H9 (cell line): ENCODE measurements around the gene RRP12. TPM values are rescaled to one million over a fixed set of nuclear protein-coding genes. Genes with fewer than 3 reads are reported as not detected.

ENCODE experiments used
- DNase-seq: peaks from one replicate; pipeline ENCODE4 v3.0.0-alpha.2; 2017
- H2AFZ ChIP-seq: one replicate; pipeline ENCODE4 v1.6.1; 2013; ENCODE audit warnings: mild to moderate bottlenecking, low read length, control low read depth, moderate library complexity
- H2AK5ac ChIP-seq: 2 replicates; pipeline ENCODE4 v1.6.1; 2013; ENCODE audit warnings: low read length, control low read depth, mixed read lengths; ENCODE audit not compliant: insufficient read length
- H2BK120ac ChIP-seq: one replicate; pipeline ENCODE4 v1.6.1; 2013; ENCODE audit warnings: low read depth, mild to moderate bottlenecking, low read length, control low read depth, inconsistent platforms; ENCODE audit not compliant: poor library complexity, severe bottlenecking
- H2BK12ac ChIP-seq: 2 replicates; pipeline ENCODE4 v1.6.1; 2013; ENCODE audit warnings: low read length, control low read depth, mixed read lengths, low read depth; ENCODE audit not compliant: insufficient read length
- H2BK15ac ChIP-seq: 2 replicates; pipeline ENCODE4 v1.6.1; 2013; ENCODE audit warnings: low read depth, low read length, control low read depth
- H2BK20ac ChIP-seq: one replicate; pipeline ENCODE4 v1.6.1; 2013; ENCODE audit warnings: low read depth, mild to moderate bottlenecking, low read length, control low read depth, inconsistent platforms; ENCODE audit not compliant: poor library complexity, severe bottlenecking
- H2BK5ac ChIP-seq: 2 replicates; pipeline ENCODE4 v1.6.1; 2013; ENCODE audit warnings: low read length, control low read depth, mixed read lengths; ENCODE audit not compliant: insufficient read length
- H3K14ac ChIP-seq: 2 replicates; pipeline ENCODE4 v1.6.1; 2013; ENCODE audit warnings: low read length, control low read depth; ENCODE audit not compliant: insufficient read depth
- H3K18ac ChIP-seq: 2 replicates; pipeline ENCODE4 v1.6.1; 2013; ENCODE audit warnings: low read depth, mild to moderate bottlenecking, mixed read lengths, low read length, control low read depth; ENCODE audit not compliant: insufficient read length
- H3K23ac ChIP-seq: 2 replicates; pipeline ENCODE4 v1.6.1; 2013; ENCODE audit warnings: low read length, control low read depth, mixed read lengths, low read depth; ENCODE audit not compliant: insufficient read length
- H3K23me2 ChIP-seq: 2 replicates; pipeline ENCODE4 v1.6.1; 2013; ENCODE audit warnings: low read depth, mild to moderate bottlenecking, mixed read lengths, low read length, control low read depth; ENCODE audit not compliant: insufficient read length, poor library complexity, severe bottlenecking
- H3K27ac ChIP-seq: 2 replicates; pipeline ENCODE4 v1.5.1; 2013; ENCODE audit warnings: low read length, control low read depth, mixed read lengths, low read depth; ENCODE audit not compliant: insufficient read length
- H3K27me3 ChIP-seq: 2 replicates; pipeline ENCODE4 v1.6.1; 2013; ENCODE audit warnings: low read length, control low read depth, inconsistent platforms; ENCODE audit not compliant: insufficient read depth
- H3K4ac ChIP-seq: 2 replicates; pipeline ENCODE4 v1.6.1; 2013; ENCODE audit warnings: low read depth, mild to moderate bottlenecking, control low read depth, inconsistent platforms, low read length, moderate library complexity
- H3K4me1 ChIP-seq: 2 replicates; pipeline ENCODE4 v1.6.1; 2013; ENCODE audit warnings: low read length, control low read depth, inconsistent platforms; ENCODE audit not compliant: insufficient read depth
- H3K4me2 ChIP-seq: 2 replicates; pipeline ENCODE4 v1.6.1; 2013; ENCODE audit warnings: low read length, control low read depth, mixed read lengths; ENCODE audit not compliant: insufficient read length, insufficient read depth
- H3K56ac ChIP-seq: 2 replicates; pipeline ENCODE4 v1.6.1; 2013; ENCODE audit warnings: low read depth, mild to moderate bottlenecking, mixed read lengths, low read length, control low read depth; ENCODE audit not compliant: insufficient read length
- H3K79me1 ChIP-seq: 2 replicates; pipeline ENCODE4 v1.6.1; 2013; ENCODE audit warnings: low read depth, mild to moderate bottlenecking, moderate library complexity, low read length, control low read depth, inconsistent platforms; ENCODE audit not compliant: insufficient read depth, poor library complexity, severe bottlenecking
- H3K79me2 ChIP-seq: 2 replicates; pipeline ENCODE4 v1.6.1; 2013; ENCODE audit warnings: low read length, control low read depth, inconsistent platforms; ENCODE audit not compliant: insufficient read depth
- H3K9ac ChIP-seq: 2 replicates; pipeline ENCODE4 v1.6.1; 2013; ENCODE audit warnings: low read length, control low read depth, mixed read lengths; ENCODE audit not compliant: insufficient read length; ENCODE audit errors: extremely low read depth
- H3K9me3 ChIP-seq: one replicate; pipeline ENCODE4 v1.6.1; 2013; ENCODE audit warnings: low read depth, low read length, inconsistent platforms; ENCODE audit not compliant: control insufficient read depth
- H3T11ph ChIP-seq: one replicate; pipeline ENCODE4 v1.6.1; 2013; ENCODE audit warnings: mild to moderate bottlenecking, low read length, control low read depth, inconsistent platforms
- H4K20me1 ChIP-seq: one replicate; pipeline ENCODE4 v1.6.1; 2013; ENCODE audit not compliant: control insufficient read depth, insufficient read length, insufficient read depth
- H4K5ac ChIP-seq: 2 replicates; pipeline ENCODE4 v1.6.1; 2013; ENCODE audit warnings: low read depth, mild to moderate bottlenecking, mixed read lengths, low read length, control low read depth; ENCODE audit not compliant: insufficient read length
- H4K8ac ChIP-seq: replicated peaks from 2 replicates; pipeline ENCODE4 v1.6.1; 2013; ENCODE audit warnings: low read length, control low read depth, mixed read lengths, low read depth; ENCODE audit not compliant: insufficient read length
- H4K91ac ChIP-seq: 2 replicates; pipeline ENCODE4 v1.6.1; 2013; ENCODE audit warnings: low read depth, mild to moderate bottlenecking, moderate library complexity, mixed read lengths, low read length, control low read depth; ENCODE audit not compliant: insufficient read length
- H3K27ac Mint-ChIP-seq, 3 experiments: 2 replicates in 2 of 3; 3 replicates in 1 of 3; pipeline ENCODE4 v1.8.0; 2020 to 2021; ENCODE audit warnings: mixed read lengths in 3 of 3, mild to moderate bottlenecking in 1 of 3, moderate library complexity in 1 of 3
- H3K27me3 Mint-ChIP-seq: 2 replicates; pipeline ENCODE4 v1.8.0; 2021; ENCODE audit warnings: low read depth, mild to moderate bottlenecking, moderate library complexity, mixed read lengths
- H3K36me3 Mint-ChIP-seq, 3 experiments: 2 replicates in 2 of 3; 3 replicates in 1 of 3; pipeline ENCODE4 v1.8.0; 2020 to 2021; ENCODE audit warnings: low read depth in 3 of 3, mixed read lengths in 3 of 3; ENCODE audit not compliant: insufficient read depth in 1 of 3
- H3K4me1 Mint-ChIP-seq, 2 experiments: 2 replicates each; pipeline ENCODE4 v1.8.0; 2020; ENCODE audit warnings: mixed read lengths in 2 of 2
- H3K4me3 Mint-ChIP-seq, 2 experiments: 2 replicates in 1 of 2; 3 replicates in 1 of 2; pipeline ENCODE4 v1.8.0; 2020 to 2021; ENCODE audit warnings: mild to moderate bottlenecking in 2 of 2, mixed read lengths in 2 of 2, moderate library complexity in 1 of 2
- H3K9me3 Mint-ChIP-seq, 2 experiments: 2 replicates in 1 of 2; 3 replicates in 1 of 2; pipeline ENCODE4 v1.8.0; 2020; ENCODE audit warnings: mild to moderate bottlenecking in 2 of 2, mixed read lengths in 2 of 2, moderate library complexity in 1 of 2
- WGBS: extraction: QIAGEN DNeasy Blood & Tissue Kit; methylation state at CpG from one replicate; pipeline ENCODE4 v1.1.7; 2013; ENCODE audit warnings: missing lambda C conversion rate, low lambda C conversion rate, mixed read lengths; ENCODE audit not compliant: insufficient read length; ENCODE audit errors: extremely low coverage; 5-methylcytosine and 5-hydroxymethylcytosine counted together
- total RNA-seq: library from RNA; stranded (reverse); gene quantifications from 2 replicates; pipeline ENCODE4 v1.2.1, GENCODE V29; 2021
- TF ChIP-seq, protein P1 (sequence below): fragments of 200-600 bp; sonication (generic); conservative IDR thresholded peaks from 3 replicates; pipeline ENCODE4 v1.8.0; 2021; ENCODE audit warnings: antibody characterized with exemption, mild to moderate bottlenecking

RRP12 gene
- total RNA-seq, 1 experiment from 2014 or later, result 71.6 TPM

DNA sequence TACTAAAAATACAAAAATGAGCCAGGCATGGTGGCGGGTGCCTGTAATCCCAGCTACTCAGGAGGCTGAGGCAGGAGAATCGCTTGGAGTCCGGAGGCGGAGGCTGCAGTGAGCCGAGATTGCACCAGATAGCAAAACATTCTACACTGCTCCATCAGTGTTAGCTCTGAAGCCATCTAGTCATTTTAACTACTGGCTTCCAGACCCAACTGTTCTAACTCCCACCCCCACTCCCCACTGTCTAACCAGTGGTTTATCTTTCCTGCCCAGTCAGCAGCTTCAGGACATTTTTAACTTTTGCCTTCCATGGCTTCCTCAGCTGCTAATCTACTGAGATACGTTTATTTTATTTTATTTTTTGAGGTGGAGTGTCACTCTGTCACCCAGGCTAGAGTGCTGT lies 88.2 kb downstream of the RRP12 start:
- Histone ChIP-seq H3T11ph (no peak overlapping the region), H2BK120ac (no peak overlapping the region), H4K8ac (no peak overlapping the region), H2BK5ac (no peak overlapping the region), H3K18ac (no peak overlapping the region), H3K4me1 (no peaks in the 10 kb centered on the region), H3K79me1 (no peaks in the 10 kb centered on the region), H3K23me2 (no peaks in the 10 kb centered on the region), H3K23ac (no peak overlapping the region), H3K27ac (no peak overlapping the region), H3K9me3 (no peaks in the 10 kb centered on the region), H2BK20ac (no peak overlapping the region), H3K4ac (no peak overlapping the region), H2AK5ac (no peak overlapping the region), H4K91ac (no peak overlapping the region), H3K14ac (no peak overlapping the region), H3K56ac (no peak overlapping the region), H4K5ac (no peak overlapping the region), H2BK12ac (no peak overlapping the region), H2AFZ (no peak overlapping the region), H3K4me2 (no peak overlapping the region), H3K9ac (no peak overlapping the region), H2BK15ac (no peak overlapping the region), H4K20me1 (no peaks in the 10 kb centered on the region), H3K79me2 (no peaks in the 10 kb centered on the region), H3K27me3 (no peaks in the 10 kb centered on the region)
- Mint-ChIP-seq H3K4me1 (peaks cover 4% of the 10 kb centered on the region in 2 experiments; a peak in 3 of 4 replicates), H3K9me3 (no peaks in the 10 kb centered on the region), H3K27me3 (peaks cover 7% of the 10 kb centered on the region), H3K36me3 (no peaks in the 10 kb centered on the region), H3K27ac (peak overlapping the region in 1 of 3 experiments; percentile 62; a peak in 1 of 7 replicates), H3K4me3 (no peak overlapping the region)
- TF ChIP-seq, protein P1, sequence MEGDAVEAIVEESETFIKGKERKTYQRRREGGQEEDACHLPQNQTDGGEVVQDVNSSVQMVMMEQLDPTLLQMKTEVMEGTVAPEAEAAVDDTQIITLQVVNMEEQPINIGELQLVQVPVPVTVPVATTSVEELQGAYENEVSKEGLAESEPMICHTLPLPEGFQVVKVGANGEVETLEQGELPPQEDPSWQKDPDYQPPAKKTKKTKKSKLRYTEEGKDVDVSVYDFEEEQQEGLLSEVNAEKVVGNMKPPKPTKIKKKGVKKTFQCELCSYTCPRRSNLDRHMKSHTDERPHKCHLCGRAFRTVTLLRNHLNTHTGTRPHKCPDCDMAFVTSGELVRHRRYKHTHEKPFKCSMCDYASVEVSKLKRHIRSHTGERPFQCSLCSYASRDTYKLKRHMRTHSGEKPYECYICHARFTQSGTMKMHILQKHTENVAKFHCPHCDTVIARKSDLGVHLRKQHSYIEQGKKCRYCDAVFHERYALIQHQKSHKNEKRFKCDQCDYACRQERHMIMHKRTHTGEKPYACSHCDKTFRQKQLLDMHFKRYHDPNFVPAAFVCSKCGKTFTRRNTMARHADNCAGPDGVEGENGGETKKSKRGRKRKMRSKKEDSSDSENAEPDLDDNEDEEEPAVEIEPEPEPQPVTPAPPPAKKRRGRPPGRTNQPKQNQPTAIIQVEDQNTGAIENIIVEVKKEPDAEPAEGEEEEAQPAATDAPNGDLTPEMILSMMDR, result no peak
- WGBS, result no CpG with 5 or more reads among the region's 6 CpGs
- DNase-seq, result no peak
